CD4-positive, alpha-beta T cell treated with Interferon gamma for 1 hour (primary cell): ENCODE data around the gene DRAP1.
"Not testable (repeated sequence)": the region's sequence is repeated elsewhere in the genome, so short reads cannot be mapped to it uniquely, and the experiment has no call there.

Experiments used
- DNase-seq: peaks from one replicate; pipeline ENCODE4 v3.0.0-alpha.2; 2020

The DRAP1 gene

GRCh38 chr11:65934014-65934413, 14.8 kb downstream of the DRAP1 start:
- no peak for DNase-seq

GRCh38 chr11:65937766-65938165, 18.5 kb downstream of the DRAP1 start:
- no peak for DNase-seq

GRCh38 chr11:65941720-65942310, 22.6 kb downstream of the DRAP1 start:
- no peak for DNase-seq

GRCh38 chr11:65942531-65942930, 23.3 kb downstream of the DRAP1 start:
- no peak for DNase-seq

GRCh38 chr11:65944191-65944590, 25.0 kb downstream of the DRAP1 start:
- no peak for DNase-seq

GRCh38 chr11:65944767-65945166, 25.5 kb downstream of the DRAP1 start:
- no peak for DNase-seq

GRCh38 chr11:65945430-65945911, 26.2 kb downstream of the DRAP1 start, which contains the start of gene TSGA10IP:
TSGA10IP (plus strand) TSS chr11:65945480; CDS start chr11:65945676, 196 bp downstream.
- no peak for DNase-seq

- DNase-seq: no peak
Measured at GRCh38 chr11:65945941-65946558, 26.8 kb downstream of the DRAP1 start.

- no peak for DNase-seq
Measured at GRCh38 chr11:65946655-65947054, 27.4 kb downstream of the DRAP1 start.

GRCh38 chr11:65947133-65947532, 27.9 kb downstream of the DRAP1 start:
- no peak for DNase-seq

- no peak for DNase-seq
Measured at GRCh38 chr11:65947603-65948125, 28.4 kb downstream of the DRAP1 start.

GRCh38 chr11:65950711-65951110, 31.5 kb downstream of the DRAP1 start:
- not testable (repeated sequence) for DNase-seq

- not testable (repeated sequence) for DNase-seq
Measured at GRCh38 chr11:65951641-65952040, 32.4 kb downstream of the DRAP1 start.

GRCh38 chr11:65952052-65952521, 32.9 kb downstream of the DRAP1 start:
- DNase-seq: no peak

GRCh38 chr11:65953471-65953870, 34.2 kb downstream of the DRAP1 start:
- no peak for DNase-seq

GRCh38 chr11:65954771-65955170, 35.5 kb downstream of the DRAP1 start:
- DNase-seq: no peak

GRCh38 chr11:65958291-65958690, 39.1 kb downstream of the DRAP1 start:
- DNase-seq: no peak

- no peak for DNase-seq
Measured at GRCh38 chr11:65958774-65959420, 39.7 kb downstream of the DRAP1 start.

- no peak for DNase-seq
Measured at GRCh38 chr11:65960824-65961266, 41.6 kb downstream of the DRAP1 start.

GRCh38 chr11:65961267-65962140, 42.3 kb downstream of the DRAP1 start, which contains the start of gene SART1:
SART1 (plus strand) TSS chr11:65961734; CDS start chr11:65961781, 47 bp downstream.
- DNase-seq: peak; percentile 98

GRCh38 chr11:65962141-65962564, 42.9 kb downstream of the DRAP1 start:
- peak; percentile 58 for DNase-seq

- no peak for DNase-seq
Measured at GRCh38 chr11:65964906-65965305, 45.7 kb downstream of the DRAP1 start.
